ENCODE data around the gene FJX1. TPM values are rescaled to one million over a fixed set of nuclear protein-coding genes. Genes with fewer than 3 reads are reported as not detected.
"Not testable (repeated sequence)": the region's sequence is repeated elsewhere in the genome, so short reads cannot be mapped to it uniquely, and the experiment has no call there.

FJX1 gene
- total RNA-seq, 1 donor from 2014 or later, result 34.3 TPM

GRCh38 chr11:35647421-35648093 lies 29.3 kb downstream of the FJX1 start:
- no peak for DNase-seq (ENCODE audit: low spot score)
- Mint-ChIP-seq H3K36me3 (ENCODE audit: low read depth, unreplicated experiment) (no peaks in the 10 kb centered on the region), H3K27ac (ENCODE audit: unreplicated experiment) (no peak overlapping the region), H3K4me1 (ENCODE audit: unreplicated experiment) (peaks cover 4% of the 10 kb centered on the region), H3K27me3 (ENCODE audit: unreplicated experiment) (peaks cover 3% of the 10 kb centered on the region), H3K9me3 (ENCODE audit: unreplicated experiment) (no peaks in the 10 kb centered on the region), H3K4me3 (ENCODE audit: unreplicated experiment) (no peak overlapping the region)
- no peak for TF ChIP-seq CTCF (IDR thresholded peaks at IDR 0.05; ENCODE audit: unreplicated experiment)

- no peak overlapping the region for H3K27ac Mint-ChIP-seq (ENCODE audit: unreplicated experiment)
- peaks cover 9% of the 10 kb centered on the region for H3K4me1 Mint-ChIP-seq (ENCODE audit: unreplicated experiment)
- TF ChIP-seq CTCF (IDR thresholded peaks at IDR 0.05; ENCODE audit: unreplicated experiment), result no peak
- H3K36me3 Mint-ChIP-seq (ENCODE audit: low read depth, unreplicated experiment), result no peaks in the 10 kb centered on the region
- no peak for DNase-seq (ENCODE audit: low spot score)
- H3K4me3 Mint-ChIP-seq (ENCODE audit: unreplicated experiment), result no peak overlapping the region
- no peaks in the 10 kb centered on the region for H3K9me3 Mint-ChIP-seq (ENCODE audit: unreplicated experiment)
- H3K27me3 Mint-ChIP-seq (ENCODE audit: unreplicated experiment), result peaks cover 3% of the 10 kb centered on the region
These were observed 31.7 kb downstream of the FJX1 start for GRCh38 chr11:35650006-35650405.

- Mint-ChIP-seq H3K4me3 (ENCODE audit: unreplicated experiment) (no peak overlapping the region), H3K36me3 (ENCODE audit: low read depth, unreplicated experiment) (no peaks in the 10 kb centered on the region), H3K27me3 (ENCODE audit: unreplicated experiment) (peaks cover 3% of the 10 kb centered on the region), H3K4me1 (ENCODE audit: unreplicated experiment) (peaks cover 9% of the 10 kb centered on the region), H3K9me3 (ENCODE audit: unreplicated experiment) (no peaks in the 10 kb centered on the region), H3K27ac (ENCODE audit: unreplicated experiment) (no peak overlapping the region)
- no peak for DNase-seq (ENCODE audit: low spot score)
- no peak for TF ChIP-seq CTCF (IDR thresholded peaks at IDR 0.05; ENCODE audit: unreplicated experiment)
These were observed 32.2 kb downstream of the FJX1 start for GRCh38 chr11:35650467-35650866.

GRCh38 chr11:35651263-35651662 lies 33.0 kb downstream of the FJX1 start:
- no peak for DNase-seq (ENCODE audit: low spot score)
- Mint-ChIP-seq H3K36me3 (ENCODE audit: low read depth, unreplicated experiment) (no peaks in the 10 kb centered on the region), H3K27me3 (ENCODE audit: unreplicated experiment) (peaks cover 3% of the 10 kb centered on the region), H3K27ac (ENCODE audit: unreplicated experiment) (no peak overlapping the region), H3K4me1 (ENCODE audit: unreplicated experiment) (peaks cover 9% of the 10 kb centered on the region), H3K9me3 (ENCODE audit: unreplicated experiment) (no peaks in the 10 kb centered on the region), H3K4me3 (ENCODE audit: unreplicated experiment) (no peak overlapping the region)
- TF ChIP-seq CTCF (IDR thresholded peaks at IDR 0.05; ENCODE audit: unreplicated experiment), result no peak

- not testable (repeated sequence) for H3K27ac Mint-ChIP-seq (ENCODE audit: unreplicated experiment); DNase-seq (ENCODE audit: low spot score); H3K27me3 Mint-ChIP-seq (ENCODE audit: unreplicated experiment); H3K9me3 Mint-ChIP-seq (ENCODE audit: unreplicated experiment); H3K4me1 Mint-ChIP-seq (ENCODE audit: unreplicated experiment); H3K36me3 Mint-ChIP-seq (ENCODE audit: low read depth, unreplicated experiment); H3K4me3 Mint-ChIP-seq (ENCODE audit: unreplicated experiment)
These were observed 34.5 kb downstream of the FJX1 start for GRCh38 chr11:35652786-35653185.

Data from endothelial cell (in vitro differentiated cells).